NT2/D1 (cell line): ENCODE data around the gene ST3GAL6.

Source experiments
- SUZ12 ChIP-seq: IDR thresholded peaks from 2 replicates; pipeline ENCODE4 v1.6.1; 2011; ENCODE audit not compliant: insufficient read length, insufficient read depth; ENCODE audit errors: extremely low read depth
- YY1 ChIP-seq: IDR thresholded peaks from 2 replicates; pipeline ENCODE4 v1.6.1; 2011; ENCODE audit not compliant: insufficient read length, insufficient read depth
- ZNF274 ChIP-seq: IDR thresholded peaks from 2 replicates; pipeline ENCODE4 v1.6.1; 2011; ENCODE audit warnings: mild to moderate bottlenecking, low read depth, low read length

DNA sequence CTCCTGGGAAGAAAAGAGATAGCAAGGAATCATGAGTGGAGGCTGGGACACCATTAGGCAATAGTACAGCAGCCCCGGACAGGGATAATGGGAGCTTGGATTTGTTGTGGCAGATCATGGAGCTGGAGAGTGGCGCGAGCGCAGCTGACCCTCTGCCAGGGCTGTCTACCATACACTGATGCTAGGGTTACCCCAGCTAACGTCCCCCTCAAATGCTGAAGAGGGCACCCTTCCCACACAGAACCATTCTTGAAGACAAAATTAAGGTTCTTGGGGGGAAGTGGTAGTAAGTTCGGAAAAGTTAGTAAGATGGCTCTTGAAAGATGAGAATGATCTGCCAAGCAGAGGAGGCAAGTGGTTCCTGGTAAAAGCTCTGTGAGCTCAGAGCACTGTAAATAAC is 61.1 kb downstream of the ST3GAL6 start:
- no peak for TF ChIP-seq ZNF274
- no peak for TF ChIP-seq YY1
- no peak for TF ChIP-seq SUZ12
